ENCODE results near the gene CRACR2A. TPM values are rescaled to one million over a fixed set of nuclear protein-coding genes. Genes with fewer than 3 reads are reported as not detected.

Gene CRACR2A
- total and polyA plus RNA-seq, 2 of the 8 experiments (the other 6 are each of a cell fraction or from before 2014, with no cell fraction given) = 0.85 to 3.2 TPM

- H3K79me1 ChIP-seq (ENCODE audit: low read depth, low read length) = no peaks in the 10 kb centered on the region; the same call in 1 of the 2 replicates
- FAIRE-seq (no peak), DNase-seq (ENCODE audit: low read depth in 1 of 2, low spot score in 2 of 2) (no peak)
- H2BK15ac ChIP-seq (ENCODE audit: low read length) = no peak overlapping the region
- H2BK120ac ChIP-seq (replicated peaks; ENCODE audit: low read depth, low read length) = no peak overlapping the region
- H3K4ac ChIP-seq (replicated peaks; ENCODE audit: insufficient read length, low read depth, low read length) = no peak overlapping the region
- H3K27ac ChIP-seq (ENCODE audit: low read depth, low read length) = no peak overlapping the region
- H3K27me3 ChIP-seq (replicated peaks in 1 of 4; ENCODE audit: control insufficient read depth in 3 of 4, extremely low read depth in 1 of 4, insufficient read depth in 3 of 4, low read length in 3 of 4) = no peaks in the 10 kb centered on the region
- H3K36me3 ChIP-seq (ENCODE audit: control insufficient read depth in 2 of 4, insufficient read depth in 4 of 4, low read length in 3 of 4) = no peaks in the 10 kb centered on the region
- H2BK12ac ChIP-seq (ENCODE audit: low read depth, low read length) = no peak overlapping the region
- no peak overlapping the region for H2BK5ac ChIP-seq (ENCODE audit: low read depth, low read length)
- POLR2A ChIA-PET (ENCODE audit: partially characterized antibody) = no interaction called here
- H4K5ac ChIP-seq (ENCODE audit: insufficient read length, low read depth, low read length) = no peak overlapping the region
- no peak overlapping the region for H3K4me3 ChIP-seq (ENCODE audit: extremely low read depth in 1 of 4, insufficient read depth in 2 of 4, low read depth in 3 of 4, low read length in 4 of 4)
- no peaks in the 10 kb centered on the region for H3K79me2 ChIP-seq (ENCODE audit: control insufficient read depth in 1 of 2, insufficient read depth in 2 of 2, low read length in 2 of 2)
- H4K91ac ChIP-seq (replicated peaks; ENCODE audit: insufficient read length, low read length) = no peak overlapping the region
- no peak overlapping the region for H2AFZ ChIP-seq (ENCODE audit: low read length)
- H3K4me2 ChIP-seq (ENCODE audit: insufficient read depth in 1 of 2, low read depth in 2 of 2, low read length in 2 of 2) = no peak overlapping the region
- peaks cover 0 to 1% of the 10 kb centered on the region in 2 experiments for H4K20me1 ChIP-seq (replicated peaks in 1 of 2; ENCODE audit: control insufficient read depth in 1 of 2, insufficient read depth in 2 of 2, low read length in 2 of 2)
- H2AK5ac ChIP-seq (ENCODE audit: low read depth, low read length) = no peak overlapping the region
- H3K14ac ChIP-seq (ENCODE audit: insufficient read length) = no peak overlapping the region
- no peak overlapping the region for H3K23ac ChIP-seq (ENCODE audit: insufficient read length)
- CTCF ChIA-PET (ENCODE audit: partially characterized antibody) = interaction anchor here (1.1 to 2.6 kb wide), 3 partner anchors 13 to 317 kb away, joined by 4 to 6 read pairs (median 6); no protein-coding TSS in a partner anchor
- no peaks in the 10 kb centered on the region; a peak in 2 of 7 replicates for H3K4me1 ChIP-seq (replicated peaks in 1 of 4; ENCODE audit: control insufficient read depth in 3 of 4, insufficient read depth in 4 of 4, low read length in 3 of 4)
- no peak overlapping the region for H3K18ac ChIP-seq (ENCODE audit: extremely low read depth, low read length)
- H3K56ac ChIP-seq (replicated peaks; ENCODE audit: insufficient read length, low read depth, low read length) = no peak overlapping the region
- WGBS, 2 experiments (ENCODE audit: extremely low coverage in 1 of 2, insufficient coverage in 1 of 2, insufficient read length in 1 of 2, insufficient replicate concordance in 2 of 2, low coverage in 1 of 2, low lambda C conversion rate in 2 of 2, missing lambda C conversion rate in 1 of 2) = 89% methylated on average over 8 of the region's 8 CpGs; no CpG with 5 or more reads in 1 of the 2 experiments
- H2BK20ac ChIP-seq (ENCODE audit: low read length) = no peak overlapping the region
- H4K8ac ChIP-seq (ENCODE audit: extremely low read depth, insufficient read depth, low read length) = no peak overlapping the region
- H3K9me3 ChIP-seq (ENCODE audit: insufficient read depth in 2 of 2, low read depth in 1 of 2, low read length in 1 of 2) = no peaks in the 10 kb centered on the region
- no peaks in the 10 kb centered on the region for H3K23me2 ChIP-seq (ENCODE audit: low read depth, low read length)
- H3K9ac ChIP-seq (replicated peaks in 1 of 4; ENCODE audit: extremely low read depth in 1 of 4, low read depth in 3 of 4, low read length in 3 of 4) = no peak overlapping the region
- TF ChIP-seq HDAC6 (IDR thresholded peaks at IDR 0.05; ENCODE audit: low read depth, low read length) = no peak
Measured at GRCh38 chr12:3630621-3631271, 122.2 kb downstream of the CRACR2A start.
